HG02588 (cell line): ENCODE results near the gene NEURL1B.

ENCODE experiments used
- ATAC-seq: cut with Tn5 transposase; IDR thresholded peaks from one replicate; pipeline ENCODE4 v1.9.1; 2021; ENCODE audit warnings: mild to moderate bottlenecking, moderate library complexity; ENCODE audit not compliant: unreplicated experiment

Gene NEURL1B

DNA sequence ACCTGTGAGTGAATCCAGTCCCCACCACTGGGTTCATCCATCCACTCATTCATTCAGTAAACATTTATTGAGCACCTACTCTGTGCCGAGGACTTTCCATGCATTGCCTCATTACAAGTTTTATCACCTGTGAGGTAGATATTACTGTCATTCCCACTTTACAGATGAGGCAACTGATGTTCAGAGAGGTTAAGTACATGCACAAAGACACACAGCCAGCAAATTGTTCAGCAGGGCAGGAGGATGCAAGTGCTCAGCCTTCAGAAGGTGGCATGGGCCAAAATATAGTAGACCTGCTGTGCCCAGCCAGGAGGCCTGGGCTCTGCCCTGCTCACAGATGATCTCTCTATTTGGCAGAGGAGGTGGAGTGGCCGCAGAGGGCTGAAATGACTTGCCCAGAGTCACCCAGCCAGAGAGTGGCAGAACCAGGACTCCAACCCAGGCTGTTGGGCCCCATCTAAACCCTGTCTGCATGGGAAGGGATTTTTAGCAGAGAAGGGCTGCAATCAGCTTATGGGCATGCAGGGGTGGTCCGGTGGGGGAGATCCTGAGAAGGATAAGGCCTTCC is 7.6 kb upstream of the NEURL1B start:
- ATAC-seq = no peak

DNA sequence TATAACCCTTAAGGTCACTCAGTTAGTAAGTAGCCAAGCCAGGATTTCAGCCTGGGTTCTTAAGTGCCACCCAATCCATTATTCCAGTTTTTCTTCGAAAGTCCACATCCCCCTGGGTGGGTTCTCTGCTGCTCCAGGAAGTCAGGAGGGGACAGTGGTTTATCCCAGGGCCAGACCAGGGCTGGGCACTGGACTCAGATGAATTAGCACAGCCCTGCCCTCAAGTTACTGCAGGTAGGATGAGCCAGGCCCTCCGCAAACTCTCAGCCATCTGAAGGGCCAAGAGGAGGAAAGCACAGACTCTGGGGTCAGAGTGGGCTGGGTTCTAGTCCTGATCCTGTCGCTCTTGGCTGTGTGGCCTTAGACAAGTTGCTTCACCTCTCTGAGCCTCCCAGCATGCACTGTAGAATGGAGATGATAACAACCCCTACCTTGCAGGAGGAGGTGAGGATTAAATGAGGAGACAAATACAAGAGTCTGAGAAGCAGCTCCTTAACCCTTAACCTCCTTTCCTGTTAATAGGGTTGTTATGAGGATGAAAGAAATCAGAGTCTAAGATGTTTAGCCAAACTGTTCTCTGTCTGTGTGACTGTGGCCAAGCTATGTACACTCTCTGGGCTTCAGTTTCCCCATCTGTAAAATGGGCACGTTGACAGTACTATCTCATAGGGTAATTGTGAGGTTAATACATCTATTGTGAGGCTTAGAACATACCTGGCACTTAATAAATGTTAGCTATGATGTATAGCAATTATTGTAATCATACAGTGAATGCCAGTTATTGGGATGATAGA is 6.8 kb upstream of the NEURL1B start:
- no peak for ATAC-seq

DNA sequence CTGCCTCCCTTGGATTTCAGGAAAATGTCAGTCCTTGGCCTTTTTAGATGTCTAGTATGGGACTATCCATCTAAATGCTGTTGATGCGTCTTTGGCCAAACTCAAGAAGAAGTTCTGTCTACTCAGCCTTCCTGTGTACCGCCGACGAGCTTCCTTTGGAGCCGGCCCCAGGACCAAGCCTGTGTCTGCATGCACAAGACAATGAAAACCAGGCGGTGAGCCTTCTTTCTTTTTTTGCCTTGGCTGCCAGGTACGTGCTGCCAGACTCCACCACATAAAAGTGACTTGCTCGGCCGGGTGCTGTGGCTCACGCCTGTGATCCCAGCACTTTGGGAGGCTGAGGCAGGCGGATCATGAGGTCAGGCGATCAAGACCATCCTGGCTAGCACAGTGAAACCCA is 6.0 kb upstream of the NEURL1B start:
- ATAC-seq = no peak

DNA sequence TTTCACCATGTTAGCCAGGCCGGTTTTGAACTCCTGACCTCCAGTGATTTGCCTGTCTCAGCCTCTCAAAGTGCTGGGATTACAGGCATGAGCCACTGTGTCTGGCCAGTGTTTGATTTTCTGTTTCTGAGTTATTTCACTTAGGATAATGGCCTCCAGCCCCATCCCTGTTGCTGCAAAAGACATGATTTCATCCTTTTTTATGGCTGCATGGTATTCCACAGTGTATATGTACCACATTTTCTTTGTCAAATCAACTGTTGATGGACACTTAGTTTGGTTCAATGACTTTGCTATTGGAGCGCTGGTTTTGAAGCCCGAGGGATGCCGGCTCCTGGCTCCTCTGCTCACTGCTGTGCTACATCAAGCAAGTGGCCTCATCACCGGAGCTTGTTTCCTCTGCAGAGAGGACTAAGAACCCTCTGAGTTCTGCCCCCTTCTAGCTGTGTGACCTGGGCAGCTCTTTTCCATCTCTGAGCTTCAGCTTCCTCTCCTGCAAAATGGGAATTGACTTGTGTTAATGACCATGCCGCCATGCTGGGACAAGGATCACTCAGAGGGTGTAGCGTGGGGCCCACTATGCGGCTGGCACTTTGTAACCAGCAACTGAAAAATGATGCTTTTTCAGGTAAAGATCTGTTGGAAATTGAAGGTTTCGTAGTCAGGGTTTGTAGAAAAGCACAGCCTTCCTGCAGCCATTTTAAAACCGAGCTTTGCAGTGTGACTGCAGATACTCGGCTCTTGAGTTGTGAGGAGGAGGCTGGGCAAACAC is 4.6 kb upstream of the NEURL1B start:
- no peak for ATAC-seq

DNA sequence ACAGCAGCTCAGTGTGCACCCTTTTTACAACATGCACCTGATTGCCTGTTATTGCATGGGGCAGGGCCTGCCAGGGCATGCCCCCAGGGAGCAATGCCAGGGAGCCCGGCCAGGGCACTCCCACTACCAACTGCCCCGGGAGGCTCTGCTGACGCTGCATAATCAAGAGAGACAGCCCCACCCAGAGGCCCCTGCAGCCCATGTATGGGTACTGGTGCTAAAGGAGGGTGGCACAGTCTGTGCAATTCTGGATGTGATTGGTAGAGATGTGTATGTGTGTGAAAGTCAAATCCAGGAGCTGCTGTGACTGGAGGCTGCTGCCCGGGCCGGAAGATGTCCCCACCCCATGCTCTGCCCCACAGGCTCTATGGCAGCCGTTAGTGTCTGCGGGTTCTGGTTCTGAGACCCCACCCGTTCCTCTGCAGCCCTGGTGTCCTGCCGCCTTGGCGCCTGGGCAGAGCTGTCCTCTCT is 3.9 kb upstream of the NEURL1B start:
- no peak for ATAC-seq

DNA sequence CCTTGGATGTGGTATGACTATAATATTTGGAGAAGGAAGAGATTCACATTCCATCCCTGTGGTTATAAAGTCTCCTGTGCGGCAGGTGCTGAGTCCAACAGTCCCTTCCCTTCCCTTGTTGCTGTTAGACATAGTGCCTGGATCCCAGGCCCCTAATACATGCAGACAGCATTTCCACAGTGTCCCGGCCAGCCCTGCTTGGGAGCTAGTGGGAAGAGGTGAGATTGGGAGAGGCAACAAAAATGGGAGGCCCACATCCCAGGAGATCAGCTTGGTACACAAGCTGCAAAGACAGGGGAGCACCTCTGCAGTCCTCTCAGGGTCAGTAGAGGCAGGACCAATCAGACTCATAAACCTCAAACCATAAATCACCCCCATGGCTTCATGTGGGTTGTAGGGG is 3.3 kb upstream of the NEURL1B start:
- no peak for ATAC-seq

DNA sequence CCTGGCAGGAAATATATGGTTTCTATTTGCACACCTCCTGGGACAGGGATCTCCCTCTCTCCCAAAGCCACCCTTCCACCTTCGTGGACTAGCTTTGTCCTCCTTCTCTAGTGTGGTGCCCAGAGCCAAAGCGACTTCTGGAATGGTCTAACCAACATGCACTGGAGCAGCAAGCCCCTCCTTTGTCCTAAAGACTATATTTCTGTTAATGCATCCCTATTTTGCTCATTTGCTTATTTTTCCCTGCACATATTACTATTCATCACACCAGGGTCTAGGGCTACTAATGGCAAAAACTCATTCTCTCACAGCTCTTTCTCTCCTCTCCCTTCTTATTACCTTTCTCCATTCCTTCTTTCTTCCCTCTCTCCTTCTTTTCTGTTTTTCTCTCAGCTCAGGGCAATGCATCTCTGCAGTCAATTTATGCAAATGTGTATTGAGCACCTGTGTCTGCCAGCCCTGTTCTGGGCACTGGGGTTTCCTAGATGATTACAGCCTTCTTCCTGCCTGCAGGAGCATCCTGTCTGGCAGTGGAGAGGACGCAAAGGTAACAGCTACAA is 2.8 kb upstream of the NEURL1B start:
- no peak for ATAC-seq

DNA sequence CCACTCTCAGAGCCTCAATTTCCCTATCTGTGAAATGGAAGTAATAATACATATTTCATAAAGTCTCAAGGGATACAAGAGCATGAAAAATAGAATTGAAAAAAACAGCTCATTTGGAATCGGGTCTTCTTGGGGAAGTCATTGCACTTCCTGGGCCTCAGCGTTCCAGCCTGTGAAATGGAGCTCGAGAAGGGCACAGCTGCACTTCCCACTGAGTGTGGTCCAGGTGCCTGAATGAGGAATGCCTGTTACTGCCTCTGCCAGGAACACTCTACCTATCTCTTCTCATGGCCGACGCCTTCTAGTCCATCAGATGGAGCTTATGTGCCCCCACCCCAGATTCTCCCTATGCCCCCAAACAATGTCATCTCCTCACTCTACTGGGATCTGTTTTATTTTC is 924 bp upstream of the NEURL1B start:
- ATAC-seq = no peak

DNA sequence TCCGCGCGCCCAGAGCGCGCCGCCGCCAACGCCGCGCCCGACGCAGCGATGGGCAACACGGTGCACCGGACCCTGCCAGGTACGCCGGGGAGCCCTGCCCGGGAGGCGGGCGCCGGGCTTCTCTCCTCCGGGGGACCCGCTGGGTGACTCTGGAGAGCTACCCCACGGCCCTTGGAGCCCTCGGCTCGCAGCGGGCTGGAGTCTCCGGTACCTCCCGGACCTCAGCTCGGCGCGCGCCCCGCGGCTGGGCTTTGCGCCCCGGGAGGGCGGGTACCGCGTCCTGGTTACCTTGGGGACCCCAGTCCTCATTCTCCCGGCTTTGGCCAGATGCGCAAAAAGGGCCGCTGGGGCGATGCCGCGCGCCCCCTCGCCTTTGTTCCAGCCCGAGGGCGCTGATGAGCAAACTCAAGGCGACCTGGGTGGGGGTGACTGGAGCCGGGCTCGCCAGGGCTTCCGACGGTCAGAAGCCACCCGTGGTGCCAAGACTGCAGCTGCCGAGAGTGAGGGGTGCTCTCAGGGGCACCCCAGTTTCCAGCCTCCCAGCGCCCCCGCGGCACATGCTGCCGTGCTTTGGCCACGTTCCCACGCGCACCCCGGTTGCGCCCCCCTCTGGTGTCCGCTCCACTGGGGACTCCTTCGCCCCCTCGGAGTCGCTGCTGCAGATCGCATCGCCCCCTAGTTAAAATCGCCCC is 442 bp downstream of the NEURL1B start:
- ATAC-seq = no peak

DNA sequence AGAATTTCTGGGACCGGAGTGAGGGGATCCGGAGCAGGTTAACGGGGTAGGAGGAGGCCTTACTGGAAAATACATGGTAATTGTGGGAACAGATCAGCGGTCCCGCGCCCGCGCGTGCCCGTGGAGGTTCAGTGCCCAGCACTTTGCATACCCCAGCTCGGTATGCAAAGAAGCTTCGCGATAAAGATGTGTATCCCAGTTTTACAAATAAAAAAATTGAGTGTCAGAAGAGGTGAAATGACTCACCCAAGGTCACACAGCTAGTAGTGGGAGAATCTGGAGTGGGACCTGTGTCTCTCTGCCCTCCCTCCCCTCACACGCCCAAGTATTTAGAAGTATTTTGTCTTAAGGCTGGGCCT is 967 bp downstream of the NEURL1B start:
- ATAC-seq = no peak

DNA sequence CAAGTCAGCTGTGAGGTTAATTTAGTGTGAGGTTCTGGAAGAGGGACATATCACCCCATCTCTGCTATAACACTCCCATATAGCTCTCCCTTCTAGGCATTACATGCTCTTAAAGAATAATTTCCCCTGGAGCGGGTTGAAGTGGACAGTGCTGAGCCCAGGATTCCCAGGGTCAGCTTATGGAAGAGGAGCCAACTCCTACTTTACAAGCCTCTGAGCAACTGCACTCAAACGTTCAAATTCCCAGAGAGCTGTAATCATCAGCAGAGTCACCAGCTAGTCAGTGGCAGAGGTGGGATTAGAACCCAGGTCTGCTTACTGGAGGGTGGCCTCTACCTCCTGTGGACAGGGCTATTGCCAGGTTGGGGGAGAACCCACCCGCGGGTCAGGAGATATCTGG is 1.4 kb downstream of the NEURL1B start:
- ATAC-seq = no peak

DNA sequence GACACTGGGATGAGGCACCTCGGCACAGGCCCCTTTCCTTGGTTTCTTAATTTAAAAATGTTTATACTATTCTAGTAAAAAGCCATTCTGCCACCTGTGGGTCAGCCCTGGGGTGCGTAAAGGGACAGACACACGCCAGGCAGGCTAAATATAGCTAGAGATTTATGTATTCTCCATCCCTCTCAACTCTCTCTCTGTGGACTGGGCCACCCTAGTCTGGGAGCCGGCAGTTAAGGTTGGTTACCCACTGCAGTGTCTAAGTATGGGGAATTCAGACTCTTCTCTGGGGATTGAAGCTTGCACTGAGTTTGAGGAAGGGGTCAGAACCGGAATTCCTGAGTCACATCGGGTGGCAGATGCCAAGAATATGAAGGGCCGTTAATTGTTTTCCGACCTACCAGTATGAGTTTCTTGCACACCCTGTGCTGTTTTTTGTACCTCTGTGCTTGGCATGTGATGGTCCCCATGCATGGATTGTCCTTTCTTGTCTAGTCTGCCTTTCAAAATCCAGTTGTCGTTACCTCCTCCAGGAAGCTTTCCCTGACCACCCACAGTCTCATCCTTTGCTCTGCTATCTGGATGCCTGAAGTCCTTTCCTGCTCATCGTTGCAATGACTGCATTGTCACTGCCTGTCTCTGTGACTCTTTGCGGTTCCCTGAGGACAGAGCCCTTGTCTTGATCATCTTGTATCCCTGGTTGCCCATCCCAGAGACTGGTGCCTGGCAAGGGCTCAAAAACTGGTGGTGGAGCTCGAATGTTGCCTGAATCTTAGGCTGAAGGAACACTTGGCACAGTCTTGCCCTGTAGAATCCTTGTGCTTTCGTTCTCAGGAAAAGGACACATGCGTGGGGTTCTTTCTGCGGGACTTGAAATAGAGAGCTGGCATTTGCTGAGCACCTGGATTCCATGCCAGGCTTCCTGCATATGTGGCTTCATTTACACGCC is 2.1 kb downstream of the NEURL1B start:
- ATAC-seq = no peak

DNA sequence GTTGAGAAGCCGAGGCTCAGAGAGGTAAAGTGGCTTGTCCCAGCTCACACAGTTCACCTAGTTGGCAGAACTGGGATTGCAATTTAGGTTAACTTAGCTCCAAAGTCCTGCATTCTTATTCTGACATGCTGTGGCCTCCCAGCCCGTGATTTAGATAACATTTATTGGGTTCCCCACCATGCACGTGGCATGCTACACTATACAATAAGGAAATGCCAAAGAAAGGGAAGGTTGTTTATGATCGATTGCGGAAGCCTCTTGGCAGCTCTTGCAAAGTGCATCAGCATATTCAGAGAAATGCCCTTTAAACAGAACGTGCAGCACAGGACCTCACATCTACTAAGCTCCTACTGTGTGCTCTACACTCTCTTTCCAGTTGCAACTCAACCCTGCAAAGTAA is 3.2 kb downstream of the NEURL1B start:
- ATAC-seq = no peak

DNA sequence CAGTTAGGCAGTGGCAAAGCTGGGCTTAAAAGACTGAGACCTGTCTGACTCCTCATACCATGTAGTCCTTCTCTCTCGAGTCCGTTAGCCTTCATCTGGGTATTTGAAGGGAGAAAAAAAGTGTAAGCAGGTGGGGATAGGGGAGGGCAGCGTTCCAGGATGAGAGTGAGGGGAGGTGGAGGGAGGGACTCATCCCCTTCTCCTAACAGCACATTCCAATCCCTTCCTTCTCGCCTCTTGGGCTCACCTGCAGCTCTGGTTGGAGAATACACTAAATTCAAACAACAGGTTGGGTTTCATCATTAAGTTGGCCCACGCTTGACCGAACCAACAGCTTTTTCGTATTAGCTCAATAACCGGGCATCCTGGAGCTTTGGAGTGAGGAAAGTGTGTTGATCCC is 3.6 kb downstream of the NEURL1B start:
- no peak for ATAC-seq

DNA sequence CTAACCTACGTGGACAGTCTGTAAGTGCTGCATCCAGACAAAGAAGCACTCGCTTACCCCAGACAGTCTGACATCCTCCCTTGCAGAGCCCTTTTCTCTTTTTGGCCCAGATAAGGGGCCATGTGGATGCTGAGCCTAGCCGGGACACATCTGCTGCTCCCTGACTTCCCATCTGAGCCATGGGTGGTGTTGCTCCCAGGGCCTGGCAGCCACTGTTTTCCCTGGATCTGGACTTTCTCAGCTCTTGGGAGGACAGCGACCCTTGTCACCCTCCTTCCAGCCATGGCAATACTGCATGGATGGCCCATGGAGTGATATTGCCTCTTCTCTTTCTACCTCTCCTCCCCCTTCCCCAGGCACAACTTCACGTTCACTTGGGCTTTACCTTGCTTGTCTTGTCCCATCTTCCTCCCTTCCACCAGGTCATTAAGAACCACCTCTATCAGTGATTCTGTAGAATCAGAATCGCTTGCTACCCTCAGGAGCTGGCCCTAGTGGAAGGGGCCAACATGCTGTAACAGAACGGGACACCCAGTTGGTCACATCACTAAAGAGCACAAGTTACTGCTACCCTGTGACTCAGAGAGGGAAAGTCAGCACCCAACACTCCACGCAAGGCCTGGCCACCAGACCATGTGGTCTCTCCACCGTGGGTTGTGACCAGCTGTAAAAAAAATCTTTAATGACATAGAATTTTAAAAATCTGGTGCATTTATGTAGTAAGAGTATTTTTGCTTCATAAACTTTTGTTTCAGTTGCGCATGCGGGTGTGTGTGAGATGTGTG is 4.4 kb downstream of the NEURL1B start:
- ATAC-seq = no peak

DNA sequence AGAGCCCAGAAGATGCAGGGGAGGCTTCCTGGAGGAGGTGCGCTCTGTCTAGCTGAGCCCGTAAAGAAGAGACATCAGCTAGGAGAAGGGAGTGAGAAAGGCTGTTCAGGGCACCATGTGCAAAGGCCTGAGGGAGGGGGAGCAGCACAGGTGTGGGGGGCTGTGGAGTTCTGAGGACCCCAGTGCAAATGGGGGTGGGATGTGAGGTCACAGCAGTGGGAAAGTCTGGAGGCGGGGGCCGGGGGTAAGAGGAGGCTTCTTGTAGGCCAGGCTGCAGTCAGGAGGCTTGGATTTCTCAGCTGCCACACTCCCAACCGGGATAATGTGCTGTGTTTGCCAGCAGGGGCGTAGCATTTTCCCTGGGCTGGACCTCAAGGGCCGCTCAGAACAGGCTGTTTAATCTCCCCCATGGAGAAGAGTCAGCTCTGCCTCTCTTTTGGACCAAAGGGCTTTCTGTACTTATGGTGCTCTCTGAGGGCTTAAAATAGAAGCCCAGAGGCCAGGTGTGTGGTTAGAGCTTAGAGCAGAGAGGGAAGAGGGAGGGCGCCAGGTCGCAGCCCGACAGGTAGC is 5.7 kb downstream of the NEURL1B start:
- no peak for ATAC-seq

DNA sequence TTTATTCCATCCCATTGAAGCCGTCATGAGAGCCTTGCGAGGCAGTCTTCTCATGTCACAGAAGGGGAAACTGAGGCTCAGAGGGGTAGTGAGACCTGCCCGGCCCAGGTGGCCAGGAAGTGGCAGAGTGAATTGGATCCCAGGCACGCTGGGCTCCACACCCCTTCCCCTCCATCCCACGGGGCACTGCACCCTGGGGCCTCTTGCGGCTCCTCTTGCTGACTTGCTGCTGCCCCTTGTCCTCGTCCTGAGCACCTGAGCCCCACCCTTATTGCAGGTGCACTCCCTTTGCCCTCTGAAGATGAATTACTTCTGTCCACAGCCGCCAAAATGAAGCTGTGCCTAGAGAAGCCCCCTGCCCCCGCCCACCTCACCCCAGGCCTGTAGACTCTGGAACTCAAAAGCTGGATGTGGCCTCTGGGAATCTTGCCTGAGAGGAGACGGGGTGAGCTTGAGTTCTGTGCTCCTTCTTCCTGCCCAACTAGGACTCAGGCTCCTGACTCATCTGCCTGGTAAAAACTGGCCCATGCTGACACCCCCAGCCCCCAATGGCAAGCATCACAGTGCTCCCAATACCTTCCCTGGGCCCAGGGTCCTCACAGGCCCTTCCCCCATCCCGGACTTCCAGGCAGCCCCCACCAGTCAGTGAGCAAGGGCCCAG is 6.4 kb downstream of the NEURL1B start:
- no peak for ATAC-seq

DNA sequence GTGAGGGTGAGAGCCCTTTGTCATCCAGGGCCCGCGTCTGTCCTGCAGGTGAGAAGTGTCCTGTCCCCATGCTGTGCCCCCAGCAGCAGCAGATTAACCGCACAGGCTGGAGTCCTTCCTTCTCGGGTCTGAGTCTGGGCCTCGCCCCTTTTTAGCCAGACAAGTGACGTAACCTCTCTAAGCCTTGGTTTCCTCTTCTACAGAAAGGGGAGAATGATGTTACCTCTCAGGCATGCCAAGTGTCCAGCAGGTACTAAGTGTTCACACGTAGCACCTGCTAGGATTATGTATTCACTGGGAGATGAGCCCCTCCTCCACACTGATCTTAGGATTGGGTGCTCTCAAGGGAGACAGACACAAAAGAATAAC is 6.9 kb downstream of the NEURL1B start:
- no peak for ATAC-seq
